Measurements from ENCODE around the gene NRL.

- no peak for TF ChIP-seq EP300 (IDR thresholded peaks at IDR 0.05)
- TF ChIP-seq POLR2AphosphoS5 (IDR thresholded peaks at IDR 0.05) = no peak
- TF ChIP-seq POLR2A (IDR thresholded peaks at IDR 0.05) = no peak
- TF ChIP-seq, protein P1, sequence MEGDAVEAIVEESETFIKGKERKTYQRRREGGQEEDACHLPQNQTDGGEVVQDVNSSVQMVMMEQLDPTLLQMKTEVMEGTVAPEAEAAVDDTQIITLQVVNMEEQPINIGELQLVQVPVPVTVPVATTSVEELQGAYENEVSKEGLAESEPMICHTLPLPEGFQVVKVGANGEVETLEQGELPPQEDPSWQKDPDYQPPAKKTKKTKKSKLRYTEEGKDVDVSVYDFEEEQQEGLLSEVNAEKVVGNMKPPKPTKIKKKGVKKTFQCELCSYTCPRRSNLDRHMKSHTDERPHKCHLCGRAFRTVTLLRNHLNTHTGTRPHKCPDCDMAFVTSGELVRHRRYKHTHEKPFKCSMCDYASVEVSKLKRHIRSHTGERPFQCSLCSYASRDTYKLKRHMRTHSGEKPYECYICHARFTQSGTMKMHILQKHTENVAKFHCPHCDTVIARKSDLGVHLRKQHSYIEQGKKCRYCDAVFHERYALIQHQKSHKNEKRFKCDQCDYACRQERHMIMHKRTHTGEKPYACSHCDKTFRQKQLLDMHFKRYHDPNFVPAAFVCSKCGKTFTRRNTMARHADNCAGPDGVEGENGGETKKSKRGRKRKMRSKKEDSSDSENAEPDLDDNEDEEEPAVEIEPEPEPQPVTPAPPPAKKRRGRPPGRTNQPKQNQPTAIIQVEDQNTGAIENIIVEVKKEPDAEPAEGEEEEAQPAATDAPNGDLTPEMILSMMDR (IDR thresholded peaks at IDR 0.05) = no peak
These were observed 45.4 kb downstream of the NRL start for GRCh38 chr14:24069411-24069735.
